Measurements from ENCODE around the gene PTAFR.

The PTAFR gene

GRCh38 chr1:28173980-28174297 lies 2.6 kb downstream of the PTAFR start:
- Histone ChIP-seq H3K27me3 (ENCODE audit: control insufficient read depth, low read length) (no peaks in the 10 kb centered on the region), H3K4me1 (ENCODE audit: control insufficient read depth, low read length) (peaks cover 75% of the 10 kb centered on the region), H3K79me2 (ENCODE audit: control insufficient read depth, low read length) (no peaks in the 10 kb centered on the region), H3F3A (ENCODE audit: control insufficient read depth, insufficient read depth) (peaks cover 30% of the 10 kb centered on the region), H3K4me2 (ENCODE audit: low read length) (peak overlapping the region; percentile 69), H3K4me3 (ENCODE audit: low read length) (peak overlapping the region; percentile 49), H4K20me1 (ENCODE audit: control insufficient read depth, insufficient read depth, low read depth, low read length) (no peaks in the 10 kb centered on the region; the same call in 1 of the 2 replicates), H3K27ac (ENCODE audit: low read depth, low read length) (peak overlapping the region; percentile 75), H3K9me2 (replicated peaks; ENCODE audit: control insufficient read depth, low read length) (no peaks in the 10 kb centered on the region), H3K9me3 (ENCODE audit: control insufficient read depth, insufficient read depth, low read length) (no peaks in the 10 kb centered on the region), H3K36me3 (ENCODE audit: control insufficient read depth, low read length) (peaks cover 4% of the 10 kb centered on the region; the same call in 1 of the 2 replicates)
- no peak for TF ChIP-seq EZH2phosphoT487 (IDR thresholded peaks at IDR 0.05; ENCODE audit: borderline replicate concordance, low read length)
- no peak for TF ChIP-seq CTCF (IDR thresholded peaks at IDR 0.05; ENCODE audit: low read depth, low read length, poor library complexity, severe bottlenecking)

- Histone ChIP-seq H3K9me2 (replicated peaks; ENCODE audit: control insufficient read depth, low read length) (no peaks in the 10 kb centered on the region), H3K79me2 (ENCODE audit: control insufficient read depth, low read length) (no peaks in the 10 kb centered on the region), H3K4me1 (ENCODE audit: control insufficient read depth, low read length) (peaks cover 75% of the 10 kb centered on the region), H4K20me1 (ENCODE audit: control insufficient read depth, insufficient read depth, low read depth, low read length) (no peaks in the 10 kb centered on the region; the same call in 1 of the 2 replicates), H3K27me3 (ENCODE audit: control insufficient read depth, low read length) (no peaks in the 10 kb centered on the region), H3K36me3 (ENCODE audit: control insufficient read depth, low read length) (peaks cover 4% of the 10 kb centered on the region; the same call in 1 of the 2 replicates), H3K9me3 (ENCODE audit: control insufficient read depth, insufficient read depth, low read length) (no peaks in the 10 kb centered on the region), H3F3A (ENCODE audit: control insufficient read depth, insufficient read depth) (peaks cover 32% of the 10 kb centered on the region), H3K4me2 (ENCODE audit: low read length) (peak overlapping the region; percentile 69), H3K4me3 (ENCODE audit: low read length) (peak overlapping the region; percentile 49), H3K27ac (ENCODE audit: low read depth, low read length) (peak overlapping the region; percentile 75)
- TF ChIP-seq CTCF (IDR thresholded peaks at IDR 0.05; ENCODE audit: low read depth, low read length, poor library complexity, severe bottlenecking) (no peak), EZH2phosphoT487 (IDR thresholded peaks at IDR 0.05; ENCODE audit: borderline replicate concordance, low read length) (no peak)
Observed at GRCh38 chr1:28173151-28173979, 3.1 kb downstream of the PTAFR start.

- Histone ChIP-seq H3K27ac (ENCODE audit: low read depth, low read length) (peak overlapping the region; percentile 75), H3K36me3 (ENCODE audit: control insufficient read depth, low read length) (peaks cover 4% of the 10 kb centered on the region; the same call in 1 of the 2 replicates), H3K4me1 (ENCODE audit: control insufficient read depth, low read length) (peaks cover 73% of the 10 kb centered on the region), H4K20me1 (ENCODE audit: control insufficient read depth, insufficient read depth, low read depth, low read length) (no peaks in the 10 kb centered on the region; the same call in 1 of the 2 replicates), H3K79me2 (ENCODE audit: control insufficient read depth, low read length) (no peaks in the 10 kb centered on the region), H3F3A (ENCODE audit: control insufficient read depth, insufficient read depth) (peaks cover 32% of the 10 kb centered on the region), H3K4me2 (ENCODE audit: low read length) (peak overlapping the region; percentile 69), H3K9me2 (replicated peaks; ENCODE audit: control insufficient read depth, low read length) (no peaks in the 10 kb centered on the region), H3K9me3 (ENCODE audit: control insufficient read depth, insufficient read depth, low read length) (no peaks in the 10 kb centered on the region), H3K27me3 (ENCODE audit: control insufficient read depth, low read length) (no peaks in the 10 kb centered on the region), H3K4me3 (ENCODE audit: low read length) (peak overlapping the region; percentile 49)
- TF ChIP-seq EZH2phosphoT487 (IDR thresholded peaks at IDR 0.05; ENCODE audit: borderline replicate concordance, low read length) (no peak), CTCF (IDR thresholded peaks at IDR 0.05; ENCODE audit: low read depth, low read length, poor library complexity, severe bottlenecking) (no peak)
Observed at GRCh38 chr1:28172713-28173150, 3.8 kb downstream of the PTAFR start.
